Mucosa of rectum (tissue), 2 donors: ENCODE measurements around the gene MYO7B.
A peak's percentile ranks its signal among the peaks of the same experiment; 100 is the strongest.

ENCODE experiments used
- H3K27ac ChIP-seq, 2 donors: one replicate each; pipeline ENCODE4 v1.7.0; 2013; ENCODE audit warnings: inconsistent platforms in 2 of 2, low read depth in 2 of 2, low read length in 2 of 2
- H3K27me3 ChIP-seq, 2 donors: one replicate each; pipeline ENCODE4 v1.7.0; 2013; ENCODE audit warnings: low read length in 2 of 2; ENCODE audit not compliant: control insufficient read depth in 2 of 2, insufficient read depth in 2 of 2
- H3K36me3 ChIP-seq, 2 donors: one replicate each; pipeline ENCODE4 v1.7.0; 2013; ENCODE audit warnings: low read length in 2 of 2; ENCODE audit not compliant: control insufficient read depth in 2 of 2, insufficient read depth in 2 of 2
- H3K4me1 ChIP-seq, 2 donors: one replicate each; pipeline ENCODE4 v1.7.0; 2013; ENCODE audit warnings: low read length in 2 of 2, mild to moderate bottlenecking in 1 of 2; ENCODE audit not compliant: control insufficient read depth in 2 of 2, insufficient read depth in 2 of 2
- H3K4me3 ChIP-seq, 2 donors: one replicate each; pipeline ENCODE4 v1.7.0; 2013; ENCODE audit warnings: low read length in 2 of 2
- H3K9ac ChIP-seq, 2 donors: one replicate each; pipeline ENCODE4 v1.7.0; 2013; ENCODE audit warnings: low read length in 2 of 2, low read depth in 1 of 2, mild to moderate bottlenecking in 1 of 2
- H3K9me3 ChIP-seq, 2 donors: one replicate each; pipeline ENCODE4 v1.7.0; 2013; ENCODE audit warnings: low read length in 2 of 2; ENCODE audit not compliant: control insufficient read depth in 2 of 2
- donor health status: healthy.
- donor health status: Normal muscosa, but diverticular disease.

MYO7B gene

GRCh38 chr2:127627740-127628571 lies 92.5 kb downstream of the MYO7B start:
- H3K36me3 ChIP-seq = peaks cover 13 to 35% of the 10 kb centered on the region in 2 donors

GRCh38 chr2:127628767-127629614 lies 93.5 kb downstream of the MYO7B start:
- H3K27ac ChIP-seq = no peak overlapping the region

More at GRCh38 chr2:127627740-127628571, 92.5 kb downstream of the MYO7B start:
- peaks cover 0 to 2% of the 10 kb centered on the region in 2 donors for H3K4me1 ChIP-seq
- H3K9ac ChIP-seq = no peak overlapping the region
- no peaks in the 10 kb centered on the region for H3K9me3 ChIP-seq
- H3K27ac ChIP-seq = no peak overlapping the region
- no peaks in the 10 kb centered on the region for H3K27me3 ChIP-seq
- no peak overlapping the region for H3K4me3 ChIP-seq

GRCh38 chr2:127629637-127630036 lies 94.2 kb downstream of the MYO7B start:
- H3K4me3 ChIP-seq = no peak overlapping the region
- no peaks in the 10 kb centered on the region for H3K9me3 ChIP-seq
- H3K27me3 ChIP-seq = no peaks in the 10 kb centered on the region
- peaks cover 5 to 8% of the 10 kb centered on the region in 2 donors for H3K4me1 ChIP-seq
- peaks cover 6 to 18% of the 10 kb centered on the region in 2 donors for H3K36me3 ChIP-seq
- H3K27ac ChIP-seq = no peak overlapping the region
- H3K9ac ChIP-seq = no peak overlapping the region

More at GRCh38 chr2:127628767-127629614, 93.5 kb downstream of the MYO7B start:
- H3K27me3 ChIP-seq = no peaks in the 10 kb centered on the region
- H3K9ac ChIP-seq = no peak overlapping the region
- H3K4me1 ChIP-seq = peaks cover 4 to 5% of the 10 kb centered on the region in 2 donors
- no peaks in the 10 kb centered on the region for H3K9me3 ChIP-seq
- H3K36me3 ChIP-seq = peaks cover 6 to 25% of the 10 kb centered on the region in 2 donors
- H3K4me3 ChIP-seq = no peak overlapping the region

- Histone ChIP-seq H3K9ac (no peak overlapping the region), H3K27ac (no peak overlapping the region), H3K9me3 (no peaks in the 10 kb centered on the region), H3K27me3 (no peaks in the 10 kb centered on the region), H3K4me1 (peaks cover 5 to 8% of the 10 kb centered on the region in 2 donors), H3K4me3 (no peak overlapping the region), H3K36me3 (peaks cover 9 to 13% of the 10 kb centered on the region in 2 donors)
Observed at GRCh38 chr2:127630096-127630863, 94.8 kb downstream of the MYO7B start.

DNA sequence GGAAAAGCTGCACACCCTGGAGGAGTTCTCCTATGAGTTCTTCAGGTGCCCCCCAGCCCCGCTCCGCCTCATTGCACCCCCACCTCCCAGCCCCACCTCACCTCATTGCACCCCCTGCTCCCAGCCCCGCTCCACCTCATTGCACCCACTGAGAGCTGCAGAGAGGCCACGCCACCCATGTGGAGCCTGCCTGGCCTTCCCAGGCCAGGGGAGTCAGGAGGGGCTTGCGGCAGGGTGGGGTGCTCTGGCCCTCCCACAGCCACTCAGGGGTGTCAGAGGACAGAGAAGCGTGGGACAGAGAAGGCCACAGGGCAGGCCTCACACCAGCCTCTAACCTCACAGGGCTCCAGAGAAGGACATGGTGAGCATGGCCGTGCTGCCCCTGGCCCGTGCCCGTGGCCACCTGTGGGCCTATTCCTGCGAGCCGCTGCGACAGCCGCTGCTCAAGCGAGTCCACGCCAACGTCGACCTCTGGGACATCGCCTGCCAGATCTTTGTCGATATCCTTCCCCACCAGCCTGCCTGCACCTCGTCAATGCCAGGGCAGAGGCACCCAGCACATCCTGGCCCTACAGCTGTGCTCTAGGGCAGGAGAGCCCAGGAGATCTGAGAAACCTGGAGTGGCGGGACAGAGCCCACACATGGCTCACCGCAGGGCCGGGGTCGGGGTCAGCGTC lies 95.5 kb downstream of the MYO7B start:
- H3K9ac ChIP-seq = no peak overlapping the region
- H3K4me3 ChIP-seq = no peak overlapping the region
- peaks cover 10 to 17% of the 10 kb centered on the region in 2 donors for H3K36me3 ChIP-seq
- no peak overlapping the region for H3K27ac ChIP-seq
- peaks cover 8 to 10% of the 10 kb centered on the region in 2 donors for H3K4me1 ChIP-seq
- H3K9me3 ChIP-seq = no peaks in the 10 kb centered on the region
- H3K27me3 ChIP-seq = no peaks in the 10 kb centered on the region

GRCh38 chr2:127631541-127631996 lies 96.1 kb downstream of the MYO7B start:
- peaks cover 10 to 17% of the 10 kb centered on the region in 2 donors for H3K36me3 ChIP-seq
- no peak overlapping the region for H3K4me3 ChIP-seq
- H3K9me3 ChIP-seq = no peaks in the 10 kb centered on the region
- H3K4me1 ChIP-seq = peaks cover 10 to 16% of the 10 kb centered on the region in 2 donors
- no peak overlapping the region for H3K9ac ChIP-seq
- no peaks in the 10 kb centered on the region for H3K27me3 ChIP-seq
- no peak overlapping the region for H3K27ac ChIP-seq

- Histone ChIP-seq H3K27ac (peak overlapping the region in 1 of 2 donors; percentile 16), H3K36me3 (peaks cover 7 to 17% of the 10 kb centered on the region in 2 donors), H3K4me1 (peaks cover 14 to 21% of the 10 kb centered on the region in 2 donors), H3K9ac (no peak overlapping the region), H3K9me3 (no peaks in the 10 kb centered on the region), H3K27me3 (no peaks in the 10 kb centered on the region), H3K4me3 (no peak overlapping the region)
Observed at GRCh38 chr2:127631997-127632581, 96.6 kb downstream of the MYO7B start.

- H3K9ac ChIP-seq = no peak overlapping the region
- H3K27me3 ChIP-seq = no peaks in the 10 kb centered on the region
- peaks cover 7 to 17% of the 10 kb centered on the region in 2 donors for H3K36me3 ChIP-seq
- no peak overlapping the region for H3K4me3 ChIP-seq
- H3K27ac ChIP-seq = peak overlapping the region in 1 of 2 donors; percentile 32
- no peaks in the 10 kb centered on the region for H3K9me3 ChIP-seq
- H3K4me1 ChIP-seq = peaks cover 17 to 24% of the 10 kb centered on the region in 2 donors
Observed at GRCh38 chr2:127632592-127633489, 97.4 kb downstream of the MYO7B start.
